Stomach (tissue), 9 donors: ENCODE results near the gene RABGEF1. TPM values are rescaled to one million over a fixed set of nuclear protein-coding genes. Genes with fewer than 3 reads are reported as not detected.
A peak's percentile ranks its signal among the peaks of the same experiment; 100 is the strongest.
"Not testable (repeated sequence)": the region's sequence is repeated elsewhere in the genome, so short reads cannot be mapped to it uniquely, and the experiment has no call there.

Source experiments
- DNase-seq, 2 donors: peaks; one replicate each; pipeline versions ENCODE4 v3.0.0 to v3.0.0-alpha.2; 2013 to 2019
- H3K27ac ChIP-seq, 5 donors: fragments of 200-600 bp in 4 of 5; sonication (generic) in 4 of 5; one replicate each; pipeline ENCODE4 v1.5.1; 2013 to 2019; ENCODE audit warnings: mild to moderate bottlenecking in 1 of 5, moderate library complexity in 1 of 5
- H3K27me3 ChIP-seq, 3 donors: fragments of 200-600 bp; sonication (generic); one replicate each; pipeline ENCODE4 v1.5.1; 2017 to 2019; ENCODE audit warnings: mixed run types in 1 of 3
- H3K36me3 ChIP-seq, 4 donors: fragments of 200-600 bp; sonication (generic); 1 replicate in 3 of 4; 2 replicates in 1 of 4; pipeline ENCODE4 v1.5.1; 2016 to 2019
- H3K4me1 ChIP-seq, 4 donors: fragments of 200-600 bp; sonication (generic); one replicate each; pipeline ENCODE4 v1.5.1; 2016 to 2019
- H3K4me3 ChIP-seq, 4 donors: fragments of 200-600 bp; sonication (generic) in 3 of 4; one replicate each; pipeline ENCODE4 v1.5.1; 2016 to 2019; ENCODE audit warnings: mild to moderate bottlenecking in 1 of 4
- H3K9me3 ChIP-seq, 4 donors: fragments of 200-600 bp; sonication (generic); one replicate each; pipeline ENCODE4 v1.5.1; 2016 to 2019
- EP300 ChIP-seq: sonication (generic); formaldehyde crosslinking; IDR thresholded peaks from one replicate; pipeline ENCODE4 v1.6.1; 2017; ENCODE audit warnings: antibody characterized with exemption
- POLR2A ChIP-seq, 4 donors: fragments of 450-650 bp; IDR thresholded peaks; one replicate each; pipeline ENCODE4 v1.6.1; 2016; ENCODE audit warnings: antibody characterized with exemption in 4 of 4, control low read depth in 2 of 4, mild to moderate bottlenecking in 1 of 4, moderate library complexity in 1 of 4
- POLR2AphosphoS5 ChIP-seq, 3 donors: sonication (generic); formaldehyde crosslinking; IDR thresholded peaks; one replicate each; pipeline ENCODE4 v1.6.1; 2016; ENCODE audit warnings: antibody characterized with exemption in 3 of 3
- WGBS, 5 donors: extraction: QIAGEN DNeasy Blood & Tissue Kit in 3 of 5; methylation state at CpG; one replicate each; pipeline versions ENCODE4 v1.1.5 to v1.1.7; 2013 to 2018; 5-methylcytosine and 5-hydroxymethylcytosine counted together
- intact Hi-C: fragments of 100-400 bp; cut with DNase I; formaldehyde crosslinking; loops from one replicate; pipeline ENCODE4 v1.15.1; 2023; ENCODE audit warnings: low total_unique reads
- polyA plus RNA-seq, 3 donors: library from polyadenylated mRNA; stranded (reverse); fragments of 200-250 nt; gene quantifications; one replicate each; pipeline ENCODE4 v1.2.3, GENCODE V29; 2013
- total RNA-seq, 5 donors: library from RNA; depleted of rRNA; stranded (reverse); fragments of >200 nt; gene quantifications; one replicate each; pipeline versions ENCODE4 v1.1.0 to v1.2.3, GENCODE V29; 2014 to 2016
- TF ChIP-seq, protein P1 (sequence below), 7 experiments: fragments of 450-650 bp in 4 of 7; fragments of 200-600 bp in 3 of 7; sonication (generic) in 3 of 7; IDR thresholded peaks; one replicate each; pipeline ENCODE4 v1.5.1; 2016 to 2019; ENCODE audit warnings: antibody characterized with exemption in 7 of 7, control low read depth in 2 of 7, mild to moderate bottlenecking in 1 of 7
- donor health status: healthy with polysubstance abuse.
- donor health status: Bipolar disorder and iron deficiency.
- donor health status: healthy.

Gene RABGEF1
- total and polyA plus RNA-seq, 8 donors = 10.1 to 61.6 (median 20.8) TPM

DNA sequence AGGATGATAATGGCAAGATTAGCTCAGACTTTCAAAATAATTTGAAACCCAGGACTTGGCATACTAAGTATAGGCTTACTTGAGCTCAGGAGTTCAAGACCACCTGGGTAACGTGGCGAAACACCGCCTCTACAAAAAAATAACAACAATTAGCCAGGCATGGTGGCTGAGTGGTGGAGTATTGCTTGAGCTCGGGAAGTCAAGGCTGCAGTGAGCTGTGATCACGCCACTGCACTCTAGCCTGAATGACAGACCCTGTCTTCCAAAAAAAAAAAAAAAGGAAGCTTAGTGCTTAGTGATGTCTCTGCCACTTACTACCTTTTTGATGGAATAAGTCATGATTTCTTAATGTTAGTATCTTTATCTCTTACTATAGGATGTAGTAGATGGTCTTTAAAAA lies 25.5 kb downstream of the RABGEF1 start:
- no peaks in the 10 kb centered on the region for H3K9me3 ChIP-seq
- intact Hi-C loops = no loop called here
- peaks cover 0 to 52% (median 26%) of the 10 kb centered on the region in 4 donors for H3K4me1 ChIP-seq
- no peak overlapping the region for H3K4me3 ChIP-seq
- no peak for DNase-seq
- TF ChIP-seq POLR2AphosphoS5 (IDR thresholded peaks at IDR 0.05) = no peak
- TF ChIP-seq, protein P1, sequence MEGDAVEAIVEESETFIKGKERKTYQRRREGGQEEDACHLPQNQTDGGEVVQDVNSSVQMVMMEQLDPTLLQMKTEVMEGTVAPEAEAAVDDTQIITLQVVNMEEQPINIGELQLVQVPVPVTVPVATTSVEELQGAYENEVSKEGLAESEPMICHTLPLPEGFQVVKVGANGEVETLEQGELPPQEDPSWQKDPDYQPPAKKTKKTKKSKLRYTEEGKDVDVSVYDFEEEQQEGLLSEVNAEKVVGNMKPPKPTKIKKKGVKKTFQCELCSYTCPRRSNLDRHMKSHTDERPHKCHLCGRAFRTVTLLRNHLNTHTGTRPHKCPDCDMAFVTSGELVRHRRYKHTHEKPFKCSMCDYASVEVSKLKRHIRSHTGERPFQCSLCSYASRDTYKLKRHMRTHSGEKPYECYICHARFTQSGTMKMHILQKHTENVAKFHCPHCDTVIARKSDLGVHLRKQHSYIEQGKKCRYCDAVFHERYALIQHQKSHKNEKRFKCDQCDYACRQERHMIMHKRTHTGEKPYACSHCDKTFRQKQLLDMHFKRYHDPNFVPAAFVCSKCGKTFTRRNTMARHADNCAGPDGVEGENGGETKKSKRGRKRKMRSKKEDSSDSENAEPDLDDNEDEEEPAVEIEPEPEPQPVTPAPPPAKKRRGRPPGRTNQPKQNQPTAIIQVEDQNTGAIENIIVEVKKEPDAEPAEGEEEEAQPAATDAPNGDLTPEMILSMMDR (IDR thresholded peaks at IDR 0.05) = no peak
- no peak for TF ChIP-seq EP300
- TF ChIP-seq POLR2A (IDR thresholded peaks at IDR 0.05) = no peak
- no peaks in the 10 kb centered on the region for H3K36me3 ChIP-seq
- no peaks in the 10 kb centered on the region for H3K27me3 ChIP-seq
- 93 to 97% (median 95%) methylated on average over 5 of the region's 5 CpGs for WGBS, 5 donors
- H3K27ac ChIP-seq = no peak overlapping the region

DNA sequence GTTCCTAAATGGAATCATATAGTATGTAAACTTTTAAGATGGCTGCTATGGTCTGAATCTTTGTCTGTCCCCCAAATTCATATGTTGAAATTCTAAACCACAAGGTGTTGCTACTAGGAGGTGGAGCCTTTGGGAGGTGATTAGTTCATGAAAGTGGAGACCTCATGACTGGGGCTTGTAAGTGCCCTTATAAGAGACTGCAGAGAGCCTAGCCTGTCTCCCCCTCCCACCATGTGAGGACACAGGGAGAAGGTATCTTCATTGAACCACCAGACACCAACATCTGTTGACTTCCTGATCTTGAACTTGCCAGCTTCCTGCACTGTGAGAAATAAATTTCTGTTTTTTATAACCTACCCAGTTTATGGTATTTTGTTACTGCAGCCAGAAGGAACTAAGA lies 27.0 kb downstream of the RABGEF1 start:
- H3K27ac ChIP-seq, intact Hi-C loops: not testable (repeated sequence)

DNA sequence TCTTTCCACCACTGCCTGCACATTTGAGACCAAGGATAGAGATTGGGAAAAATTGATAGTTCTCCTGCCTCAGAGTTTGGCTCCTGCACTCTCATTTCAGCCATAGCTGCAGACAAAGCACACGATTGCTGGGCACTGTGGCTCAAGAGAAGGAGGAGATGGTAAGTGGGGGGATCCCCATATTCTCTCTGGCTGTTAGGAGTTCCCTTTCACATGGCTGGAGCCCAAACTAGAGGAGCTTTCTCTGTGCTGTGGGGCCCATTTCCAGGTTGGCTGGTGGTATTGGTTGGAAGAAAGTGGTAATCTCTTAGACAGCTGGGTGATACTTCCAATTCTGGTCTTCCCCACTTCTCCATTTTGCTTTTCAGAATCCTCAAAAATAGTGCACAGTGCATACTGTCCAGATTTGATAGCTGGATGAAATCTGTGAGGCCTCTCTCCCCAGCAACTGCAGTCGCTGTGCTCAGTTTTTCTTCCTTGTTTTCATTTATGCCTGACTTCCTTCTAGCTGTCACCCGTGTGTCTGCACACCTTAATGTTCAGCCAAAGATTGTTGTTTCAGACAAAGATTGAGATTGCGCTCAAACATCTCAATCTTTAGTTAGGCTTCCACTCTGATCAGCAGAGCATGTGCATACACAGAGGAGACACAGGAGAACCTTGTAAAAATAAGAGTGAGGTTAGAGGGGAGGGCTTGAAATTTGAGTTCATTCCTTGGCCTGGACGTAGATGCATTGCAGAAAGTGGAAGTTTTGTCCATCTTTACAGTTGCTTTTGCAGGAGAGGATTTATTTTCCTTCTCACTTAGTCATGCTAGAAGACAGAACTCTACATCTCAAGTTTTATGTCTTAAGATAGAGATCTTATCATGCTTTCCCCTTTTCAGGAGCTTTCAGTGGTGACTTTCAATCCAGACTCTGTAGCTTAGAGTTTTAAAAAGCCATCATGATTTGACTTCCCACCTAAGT lies 28.6 kb downstream of the RABGEF1 start:
- Histone ChIP-seq H3K9me3 (no peaks in the 10 kb centered on the region), H3K27ac (peak overlapping the region in 2 of 5 donors; percentile 4 to 23), H3K4me3 (no peak overlapping the region), H3K27me3 (no peaks in the 10 kb centered on the region), H3K4me1 (peaks cover 0 to 72% (median 34%) of the 10 kb centered on the region in 4 donors), H3K36me3 (peaks cover 7 to 15% (median 10%) of the 10 kb centered on the region in 4 donors)
- no peak for DNase-seq
- TF ChIP-seq EP300 = no peak
- intact Hi-C loops = no loop called here
- WGBS, 5 donors = 64 to 71% (median 68%) methylated on average over 4 of the region's 5 CpGs

More for the DNA sequence above, 27.0 kb downstream of the RABGEF1 start:
- H3K36me3 ChIP-seq, H3K27me3 ChIP-seq, H3K9me3 ChIP-seq, H3K4me3 ChIP-seq, DNase-seq: not testable (repeated sequence)
- H3K4me1 ChIP-seq = peaks cover 0 to 59% (median 29%) of the 10 kb centered on the region in 4 donors

GRCh38 chr7:66769833-66770512 lies 29.4 kb downstream of the RABGEF1 start:
- peak in 1 of 3 donors; percentile 7 for TF ChIP-seq POLR2AphosphoS5 (IDR thresholded peaks at IDR 0.05)
- TF ChIP-seq POLR2A (IDR thresholded peaks at IDR 0.05) = no peak
- TF ChIP-seq, protein P1 (IDR thresholded peaks at IDR 0.05) = no peak
- TF ChIP-seq EP300 = no peak
- Histone ChIP-seq H3K27me3 (no peaks in the 10 kb centered on the region), H3K4me1 (peaks cover 0 to 68% (median 30%) of the 10 kb centered on the region in 4 donors), H3K4me3 (no peak overlapping the region), H3K27ac (peak overlapping the region in 2 of 5 donors; percentile 23 to 41), H3K36me3 (peaks cover 7 to 23% (median 18%) of the 10 kb centered on the region in 4 donors), H3K9me3 (no peaks in the 10 kb centered on the region)
- 65 to 78% (median 76%) methylated on average over 5 of the region's 5 CpGs for WGBS, 5 donors
- DNase-seq = no peak
- intact Hi-C loops = no loop called here

DNA sequence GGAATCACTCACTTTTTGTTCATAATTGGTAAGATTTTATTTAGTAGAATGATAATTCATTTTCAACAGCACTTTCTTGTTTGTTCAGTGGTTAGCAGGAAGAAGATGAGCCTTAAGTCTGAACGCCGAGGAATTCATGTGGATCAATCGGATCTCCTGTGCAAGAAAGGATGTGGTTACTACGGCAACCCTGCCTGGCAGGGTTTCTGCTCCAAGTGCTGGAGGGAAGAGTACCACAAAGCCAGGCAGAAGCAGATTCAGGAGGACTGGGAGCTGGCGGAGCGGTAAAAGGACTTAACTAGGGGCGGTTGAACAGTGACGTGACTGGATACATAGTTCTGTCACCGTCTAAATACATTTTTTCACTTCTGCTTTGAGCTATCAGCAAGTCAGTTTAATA lies 31.3 kb downstream of the RABGEF1 start:
- TF ChIP-seq, protein P1 (IDR thresholded peaks at IDR 0.05) = no peak
- TF ChIP-seq POLR2AphosphoS5 (IDR thresholded peaks at IDR 0.05) (no peak), EP300 (no peak), POLR2A (IDR thresholded peaks at IDR 0.05) (no peak)

DNA sequence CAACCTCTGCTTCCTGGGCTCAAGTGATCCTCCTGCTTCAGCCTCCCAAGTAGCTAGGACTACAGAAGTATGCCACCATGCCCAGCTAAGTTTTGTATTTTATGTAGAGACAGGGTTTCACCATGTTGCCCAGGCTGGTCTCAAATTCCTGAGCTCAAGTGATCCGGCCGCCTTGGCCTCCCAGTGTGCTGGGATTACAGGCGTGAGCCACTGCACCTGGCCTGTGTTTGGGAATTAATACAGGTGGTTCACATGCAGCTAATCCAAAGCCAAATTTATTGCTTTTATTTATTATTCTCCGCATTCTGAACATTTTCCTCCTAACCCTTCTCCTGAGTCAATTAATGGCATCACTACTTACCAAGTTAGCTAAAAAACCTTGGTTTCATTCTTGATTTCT lies 33.2 kb downstream of the RABGEF1 start:
- H3K4me3 ChIP-seq, H3K9me3 ChIP-seq, intact Hi-C loops, H3K27me3 ChIP-seq, DNase-seq, H3K27ac ChIP-seq: not testable (repeated sequence)
- WGBS, 5 donors = 90 to 95% (median 94%) methylated on average over 4 of the region's 4 CpGs
- peaks cover 0 to 56% (median 23%) of the 10 kb centered on the region in 4 donors for H3K4me1 ChIP-seq
- peaks cover 11 to 59% (median 48%) of the 10 kb centered on the region in 4 donors for H3K36me3 ChIP-seq

More for the DNA sequence above, 31.3 kb downstream of the RABGEF1 start:
- DNase-seq = no peak
- 69 to 91% (median 77%) methylated on average over 9 of the region's 9 CpGs for WGBS, 5 donors
- no peaks in the 10 kb centered on the region for H3K27me3 ChIP-seq
- H3K36me3 ChIP-seq = peaks cover 11 to 41% (median 36%) of the 10 kb centered on the region in 4 donors
- no peak overlapping the region for H3K4me3 ChIP-seq
- H3K27ac ChIP-seq = no peak overlapping the region
- H3K9me3 ChIP-seq = no peaks in the 10 kb centered on the region
- intact Hi-C loops = no loop called here
- H3K4me1 ChIP-seq = peaks cover 0 to 56% (median 22%) of the 10 kb centered on the region in 4 donors

GRCh38 chr7:66776383-66776782 lies 35.9 kb downstream of the RABGEF1 start:
- Histone ChIP-seq H3K36me3 (peaks cover 14 to 85% (median 65%) of the 10 kb centered on the region in 4 donors), H3K27ac (peak overlapping the region in 1 of 5 donors; percentile 36), H3K4me1 (peaks cover 0 to 33% (median 15%) of the 10 kb centered on the region in 4 donors)
- H3K4me3 ChIP-seq, H3K27me3 ChIP-seq, DNase-seq, intact Hi-C loops, H3K9me3 ChIP-seq: not testable (repeated sequence)
- WGBS, 5 donors = 90 to 94% (median 93%) methylated on average over 5 of the region's 5 CpGs
